GM19099 (cell line): ENCODE results near the gene FGD6.

ENCODE experiments used
- POLR2A ChIP-seq: IDR thresholded peaks from 3 replicates; pipeline ENCODE4 v1.6.1; 2011; ENCODE audit warnings: low read depth; ENCODE audit not compliant: insufficient read length; ENCODE audit errors: extremely low read depth

Gene FGD6

GRCh38 chr12:95102916-95103671, 114.2 kb downstream of the FGD6 start:
- TF ChIP-seq POLR2A: no peak

GRCh38 chr12:95100264-95101190, 116.7 kb downstream of the FGD6 start:
- TF ChIP-seq POLR2A: no peak

DNA sequence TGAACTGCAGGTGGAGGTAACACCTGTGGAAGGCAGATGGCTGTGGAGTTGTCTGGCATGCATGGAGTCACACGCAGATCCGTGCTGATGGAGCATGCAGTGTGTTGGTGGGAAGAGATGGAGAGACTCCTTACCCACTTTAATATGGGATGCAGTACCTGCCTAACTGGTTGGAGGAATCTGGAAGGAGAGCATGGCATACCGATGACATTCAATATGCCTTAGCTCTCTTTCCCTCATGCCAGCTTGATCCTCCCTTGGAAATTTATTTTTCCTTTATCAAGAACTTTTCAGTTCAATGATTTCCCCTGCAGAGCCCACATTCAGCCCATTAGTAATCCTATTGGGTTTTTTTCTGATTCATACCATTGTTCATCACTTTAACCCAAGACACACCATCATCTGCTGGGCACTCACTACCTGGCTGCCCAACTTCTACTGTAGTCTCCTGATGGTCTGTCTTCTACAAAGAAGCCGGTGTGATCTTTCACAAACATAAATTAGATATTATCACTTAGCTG, 117.9 kb downstream of the FGD6 start:
- no peak for TF ChIP-seq POLR2A

DNA sequence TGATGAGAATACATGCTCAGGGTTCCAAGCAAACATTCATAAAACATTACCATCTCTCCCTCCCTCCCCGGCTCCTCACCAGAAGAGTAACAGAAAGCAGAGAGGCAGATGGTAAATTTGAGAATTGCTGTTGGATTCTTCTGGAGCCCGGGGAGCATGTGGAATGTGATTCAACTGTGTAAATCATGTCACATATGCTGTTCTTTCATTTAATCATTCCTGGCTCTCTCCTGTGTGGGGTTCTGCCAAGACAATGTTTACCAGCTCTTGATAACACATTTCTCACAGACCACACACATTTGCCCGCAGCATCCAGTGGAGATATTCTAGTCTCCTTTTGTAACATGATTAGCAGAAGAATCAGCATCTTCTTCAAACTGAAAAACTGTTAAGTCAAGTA, 120.4 kb downstream of the FGD6 start:
- TF ChIP-seq POLR2A: no peak

- TF ChIP-seq POLR2A: no peak
Observed at GRCh38 chr12:95096378-95096777, 120.9 kb downstream of the FGD6 start.

DNA sequence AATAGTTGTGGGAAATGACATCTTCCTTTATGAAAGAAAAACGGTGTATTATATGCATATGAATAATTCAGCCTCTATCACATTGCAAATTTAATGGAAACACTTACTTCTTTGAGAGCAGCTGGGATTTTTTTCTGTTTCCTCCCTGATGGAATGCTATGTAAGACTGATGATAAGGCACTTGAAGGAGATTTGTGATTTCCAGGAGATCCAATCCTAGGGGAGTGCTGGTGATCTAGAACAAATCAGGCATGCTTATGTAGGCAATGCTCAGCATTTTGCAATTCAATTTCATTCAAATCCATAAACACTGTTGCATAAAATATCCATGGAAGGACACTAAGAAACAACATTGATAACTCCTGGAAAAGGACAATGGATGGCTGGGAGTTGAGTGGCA, 127.8 kb downstream of the FGD6 start:
- no peak for TF ChIP-seq POLR2A

DNA sequence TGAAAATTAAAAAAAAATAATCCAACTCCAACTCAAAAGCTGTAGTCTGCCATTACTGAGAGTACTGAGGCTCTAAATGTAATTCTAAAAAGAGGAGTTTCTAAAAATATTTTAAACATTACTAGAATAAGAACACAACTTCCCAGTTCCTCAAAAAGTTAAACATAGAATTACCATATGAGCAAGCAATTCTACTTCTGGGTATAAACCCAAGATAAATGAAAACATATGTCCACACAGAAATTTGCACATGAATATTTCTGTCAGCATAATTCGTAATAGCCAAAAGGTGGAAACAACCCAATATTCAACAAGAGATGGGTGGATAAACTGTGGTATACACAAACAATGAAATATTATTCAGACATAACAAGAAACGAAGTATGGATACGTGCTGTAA, 128.9 kb downstream of the FGD6 start:
- no peak for TF ChIP-seq POLR2A

DNA sequence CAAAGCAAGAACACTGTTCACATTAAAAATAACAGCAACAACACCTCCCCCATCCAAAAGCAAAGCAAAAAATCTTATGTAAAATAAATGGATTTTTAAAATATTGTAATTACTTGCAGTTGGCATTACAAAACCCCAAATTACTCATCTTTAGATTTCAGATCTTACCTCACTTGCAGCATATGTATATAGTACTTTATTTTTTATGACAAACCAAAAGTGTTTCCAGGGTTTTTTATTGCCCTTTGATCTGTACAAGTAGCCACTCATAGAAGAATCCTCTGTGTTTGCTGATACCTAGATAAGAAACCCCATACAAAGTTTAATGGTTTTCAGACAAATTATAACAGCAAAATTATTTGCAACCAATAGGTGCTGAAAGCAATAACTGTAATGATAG, 131.7 kb downstream of the FGD6 start:
- no peak for TF ChIP-seq POLR2A

DNA sequence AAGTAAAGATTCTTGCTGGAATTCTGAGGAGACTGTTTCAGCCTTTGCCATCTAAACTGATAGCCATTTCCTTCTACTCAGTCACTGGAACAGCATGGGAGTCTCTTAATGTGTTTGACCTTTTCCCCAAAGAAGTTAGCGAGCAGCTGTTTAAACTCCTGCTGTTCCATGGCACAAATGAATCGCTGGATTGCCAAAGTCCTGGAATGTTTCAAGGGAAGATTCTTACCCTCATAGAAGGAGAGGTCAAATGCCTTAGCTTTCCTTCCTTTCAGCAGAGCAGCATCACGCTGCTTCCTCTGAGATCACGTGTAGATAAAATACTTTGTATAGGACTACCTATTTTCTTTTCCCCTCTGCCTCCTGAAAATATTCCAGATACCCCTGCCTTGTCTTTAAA, 133.3 kb downstream of the FGD6 start:
- no peak for TF ChIP-seq POLR2A

DNA sequence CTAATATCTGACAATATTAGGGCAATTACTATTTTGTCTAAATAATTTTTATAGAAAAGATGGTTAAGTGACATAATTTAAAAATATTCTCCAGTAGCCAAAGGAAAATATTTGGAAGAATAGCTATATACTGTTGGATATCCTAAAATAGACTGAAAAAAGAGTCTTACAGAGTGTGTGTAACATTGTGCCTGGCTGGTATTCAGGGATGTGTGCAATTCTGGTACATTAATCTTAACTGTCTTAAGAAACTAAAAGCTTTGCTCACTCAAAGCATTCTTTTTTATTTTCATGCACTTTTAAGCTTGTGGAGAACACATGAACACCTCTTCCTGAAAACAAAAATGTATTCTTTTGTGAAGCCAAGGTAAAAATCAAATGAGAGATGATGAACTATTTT, 133.8 kb downstream of the FGD6 start:
- TF ChIP-seq POLR2A: no peak

GRCh38 chr12:95077341-95077740, 139.9 kb downstream of the FGD6 start:
- TF ChIP-seq POLR2A: no peak

GRCh38 chr12:95074766-95075165, 142.5 kb downstream of the FGD6 start:
- no peak for TF ChIP-seq POLR2A

DNA sequence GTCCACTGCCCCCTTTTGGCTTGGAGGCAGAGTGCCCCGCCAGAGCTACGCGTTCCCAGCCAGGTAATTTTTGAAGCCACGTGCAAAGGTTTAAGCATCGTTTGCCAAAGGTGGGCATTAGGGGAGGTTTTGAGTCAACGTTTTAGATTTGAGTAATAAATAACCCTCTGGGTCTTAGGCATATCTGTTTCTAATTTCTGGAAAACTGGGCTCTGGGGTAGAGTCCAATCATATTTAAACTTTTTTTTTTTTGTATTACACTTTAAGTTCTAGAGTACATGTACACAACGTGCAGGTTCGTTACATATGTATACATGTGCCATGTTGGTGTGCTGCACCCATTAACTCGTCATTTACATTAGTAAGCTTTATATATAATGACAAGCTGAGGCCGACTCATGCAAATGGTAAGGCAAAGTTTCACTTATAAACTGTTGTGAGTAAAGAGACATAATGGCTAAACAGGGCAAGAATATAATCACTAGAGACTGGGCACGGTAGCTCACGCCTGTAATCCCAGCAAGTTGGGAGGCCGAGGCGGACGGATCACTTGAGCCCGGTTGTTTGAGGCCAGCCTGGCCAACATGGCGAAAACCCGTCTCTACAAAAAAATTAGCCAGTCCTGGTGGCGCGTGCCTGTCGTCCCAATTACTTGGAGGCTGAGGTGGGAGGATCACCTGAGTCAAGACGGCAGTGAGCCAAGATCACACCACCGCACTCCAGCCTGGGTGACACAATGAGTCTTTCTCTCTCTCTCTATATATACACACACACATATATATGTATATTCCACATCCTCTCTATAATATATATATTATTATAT, 143.4 kb downstream of the FGD6 start:
- no peak for TF ChIP-seq POLR2A

DNA sequence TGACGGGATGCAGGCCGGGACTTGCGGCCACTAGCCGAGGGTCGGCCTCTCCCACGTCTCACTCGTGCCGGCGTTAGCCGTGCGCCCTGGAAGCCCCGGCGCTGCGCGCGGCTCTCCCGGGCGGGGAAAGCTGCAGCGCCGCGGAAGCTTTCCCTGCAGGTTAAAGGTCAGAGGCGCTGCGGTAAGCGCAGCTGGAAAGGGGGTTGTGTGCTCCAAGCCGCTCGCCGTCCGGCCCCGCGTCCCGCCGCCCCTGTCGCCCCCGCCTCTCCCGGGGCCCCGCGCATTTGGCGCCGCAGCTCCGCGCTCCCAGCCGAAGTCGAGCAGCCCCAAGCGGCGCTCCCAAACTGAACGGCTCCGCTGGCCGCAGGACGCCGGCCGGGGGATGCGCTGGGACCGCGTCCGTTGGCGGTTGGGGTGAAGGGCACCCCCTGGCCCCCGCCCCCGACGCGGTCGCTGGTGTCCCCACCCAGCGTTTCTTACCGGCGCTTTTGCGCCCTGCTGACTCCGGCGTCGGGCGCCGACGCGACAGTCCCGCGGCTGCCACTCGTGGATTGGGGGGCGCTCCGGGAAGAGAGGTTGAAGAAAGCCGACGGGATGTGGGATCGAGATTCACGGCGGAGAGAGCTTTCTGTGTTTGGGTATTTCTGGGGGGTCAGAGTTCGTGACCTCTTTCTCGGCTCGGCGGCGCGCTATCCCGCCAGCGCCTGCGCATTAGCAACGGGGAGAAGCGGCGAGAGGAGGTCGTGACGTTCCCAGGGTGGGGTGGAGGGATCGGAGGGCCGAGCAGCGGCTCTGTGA, 144.2 kb downstream of the FGD6 start, which contains the start of gene NR2C1:
TSS of gene NR2C1 (minus strand) at position 719 of the 798 bp plus-strand sequence. CDS start 6,234 bp downstream, outside the sequence.
- peak; percentile 59 for TF ChIP-seq POLR2A
